IMR-90 (cell line): ENCODE results near the gene TOMM40. TPM values are rescaled to one million over a fixed set of nuclear protein-coding genes. Genes with fewer than 3 reads are reported as not detected.
A peak's percentile ranks its signal among the peaks of the same experiment; 100 is the strongest.

Experiments used
- ATAC-seq: fragments of 200-7000 bp; cut with Tn5 transposase; 2 replicates; pipeline ENCODE4 v1.9.1; 2020; ENCODE audit warnings: low read depth, mild to moderate bottlenecking, moderate library complexity
- BruUV-seq: library from RNA; stranded (reverse); fragments of 400-500 nt; replicated peaks from 2 replicates; lab custom pipeline; 2021; lab: Mats Ljungman, UMichigan
- CTCF ChIA-PET: fragments of 300-600 bp; formaldehyde crosslinking; extraction: SDS; loops from one replicate; lab custom pipeline; 2021; ENCODE audit warnings: antibody characterized with exemption; lab: Yijun Ruan, JAX
- POLR2A ChIA-PET: fragments of 300-600 bp; sonication (Branson Sonifier 250); formaldehyde crosslinking; loops from one replicate; lab custom pipeline; 2022; ENCODE audit warnings: antibody characterized with exemption; ENCODE audit not compliant: unreplicated experiment; lab: Charles Lee
- DNase-seq: peaks from one replicate; pipeline ENCODE4 v3.0.0; 2013
- H2AFZ ChIP-seq: replicated peaks from 2 replicates; pipeline ENCODE3; 2013; ENCODE audit warnings: low read length, mild to moderate bottlenecking; ENCODE audit not compliant: poor library complexity
- H2AK5ac ChIP-seq: 2 replicates; pipeline ENCODE4 v1.6.1; 2013; ENCODE audit warnings: low read depth, low read length, inconsistent platforms
- H2AK9ac ChIP-seq: replicated peaks from 2 replicates; pipeline ENCODE3; 2013; ENCODE audit warnings: mild to moderate bottlenecking, low read depth, low read length, moderate library complexity; ENCODE audit not compliant: poor library complexity
- H2BK120ac ChIP-seq: 2 replicates; pipeline ENCODE4 v1.6.1; 2013; ENCODE audit warnings: low read depth, low read length, inconsistent platforms
- H2BK15ac ChIP-seq: 3 replicates; pipeline ENCODE4 v1.6.1; 2013; ENCODE audit warnings: low read depth, low read length, inconsistent platforms
- H2BK20ac ChIP-seq: 2 replicates; pipeline ENCODE4 v1.6.1; 2013; ENCODE audit warnings: low read depth, mild to moderate bottlenecking, inconsistent platforms, low read length, moderate library complexity
- H2BK5ac ChIP-seq: 2 replicates; pipeline ENCODE4 v1.6.1; 2013; ENCODE audit warnings: mild to moderate bottlenecking, low read depth, low read length, inconsistent platforms; ENCODE audit not compliant: poor library complexity, severe bottlenecking
- H3K14ac ChIP-seq: replicated peaks from 2 replicates; pipeline ENCODE4 v1.6.1; 2013; ENCODE audit warnings: low read depth, low read length, inconsistent platforms
- H3K18ac ChIP-seq: 2 replicates; pipeline ENCODE4 v1.6.1; 2013; ENCODE audit warnings: low read depth, low read length, control low read depth
- H3K23ac ChIP-seq: 2 replicates; pipeline ENCODE4 v1.6.1; 2013; ENCODE audit warnings: low read depth, low read length, inconsistent platforms
- H3K27ac ChIP-seq: 2 replicates; pipeline ENCODE4 v1.5.1; 2013; ENCODE audit warnings: mild to moderate bottlenecking, control low read depth, low read length; ENCODE audit not compliant: insufficient read depth
- H3K27me3 ChIP-seq: 2 replicates; pipeline ENCODE4 v1.6.1; 2013; ENCODE audit warnings: low read length; ENCODE audit not compliant: control insufficient read depth, insufficient read depth
- H3K36me3 ChIP-seq: 2 replicates; pipeline ENCODE4 v1.6.1; 2013; ENCODE audit warnings: low read length, mixed read lengths; ENCODE audit not compliant: control insufficient read depth, insufficient read depth
- H3K4ac ChIP-seq: 2 replicates; pipeline ENCODE4 v1.6.1; 2013; ENCODE audit warnings: low read depth, low read length, inconsistent platforms
- H3K4me1 ChIP-seq: 2 replicates; pipeline ENCODE4 v1.6.1; 2013; ENCODE audit warnings: low read length, mixed read lengths; ENCODE audit not compliant: control insufficient read depth, insufficient read depth
- H3K4me2 ChIP-seq: 2 replicates; pipeline ENCODE4 v1.6.1; 2013; ENCODE audit warnings: low read depth, mild to moderate bottlenecking, control low read depth, low read length, moderate library complexity
- H3K4me3 ChIP-seq: 2 replicates; pipeline ENCODE4 v1.5.1; 2013; ENCODE audit warnings: low read depth, mild to moderate bottlenecking, control low read depth, low read length, moderate library complexity; ENCODE audit not compliant: insufficient read depth
- H3K56ac ChIP-seq: 2 replicates; pipeline ENCODE4 v1.6.1; 2013; ENCODE audit warnings: low read length, inconsistent platforms; ENCODE audit not compliant: insufficient read depth; ENCODE audit errors: extremely low read depth
- H3K79me1 ChIP-seq, 2 experiments: 2 replicates each; pipeline ENCODE4 v1.6.1; 2013; ENCODE audit warnings: low read length in 2 of 2, inconsistent platforms in 1 of 2, low read depth in 1 of 2
- H3K9ac ChIP-seq: 2 replicates; pipeline ENCODE4 v1.6.1; 2013; ENCODE audit warnings: low read depth, low read length, control low read depth
- H3K9me1 ChIP-seq: 2 replicates; pipeline ENCODE4 v1.6.1; 2013; ENCODE audit warnings: low read length, inconsistent platforms; ENCODE audit not compliant: insufficient read depth
- H3K9me3 ChIP-seq: 2 replicates; pipeline ENCODE4 v1.6.1; 2013; ENCODE audit warnings: low read length; ENCODE audit not compliant: control insufficient read depth, insufficient read depth
- H4K20me1 ChIP-seq: 2 replicates; pipeline ENCODE4 v1.6.1; 2013; ENCODE audit warnings: low read length, inconsistent platforms; ENCODE audit not compliant: insufficient read depth
- H4K5ac ChIP-seq: 2 replicates; pipeline ENCODE4 v1.6.1; 2013; ENCODE audit warnings: mild to moderate bottlenecking, low read depth, low read length, control low read depth
- H4K8ac ChIP-seq, 2 experiments: 2 replicates each; pipeline ENCODE4 v1.6.1; 2013; ENCODE audit warnings: low read depth in 2 of 2, low read length in 2 of 2, control low read depth in 1 of 2, inconsistent platforms in 1 of 2
- H4K91ac ChIP-seq: 2 replicates; pipeline ENCODE4 v1.6.1; 2013; ENCODE audit warnings: low read depth, low read length, inconsistent platforms; ENCODE audit not compliant: insufficient read depth
- MXI1 ChIP-seq: IDR thresholded peaks from 2 replicates; pipeline ENCODE4 v1.6.1; 2012; ENCODE audit warnings: low read depth, mild to moderate bottlenecking, low read length, moderate library complexity, borderline replicate concordance
- RAD21 ChIP-seq: IDR thresholded peaks from 2 replicates; pipeline ENCODE4 v1.6.1; 2012; ENCODE audit warnings: low read length, improper control_type of control experiment
- RCOR1 ChIP-seq: IDR thresholded peaks from 2 replicates; pipeline ENCODE4 v1.6.1; 2012; ENCODE audit warnings: mild to moderate bottlenecking, low read length, improper control_type of control experiment; ENCODE audit not compliant: insufficient replicate concordance
- RFX5 ChIP-seq: IDR thresholded peaks from 2 replicates; pipeline ENCODE4 v1.8.0; 2012; ENCODE audit warnings: low read depth, mild to moderate bottlenecking, low read length, moderate library complexity
- SMC3 ChIP-seq: fragments of 150-350 bp; IDR thresholded peaks from 2 replicates; pipeline ENCODE4 v1.6.1; 2016; ENCODE audit warnings: low read depth, mild to moderate bottlenecking, antibody characterized with exemption, low read length, moderate library complexity
- WGBS, 2 experiments: methylation state at CpG; one replicate each; pipeline versions ENCODE4 v1.1.5 to v1.1.7; 2013; ENCODE audit warnings: missing lambda C conversion rate in 2 of 2; ENCODE audit not compliant: insufficient read length in 1 of 2; ENCODE audit errors: extremely low coverage in 2 of 2; 5-methylcytosine and 5-hydroxymethylcytosine counted together
- dilution Hi-C: fragments of 300-500 bp; cut with HindIII; formaldehyde crosslinking; loops from one replicate; pipeline ENCODE4 v1.14.3; 2018; ENCODE audit warnings: low sequenced_read_pairs; ENCODE audit not compliant: unreplicated experiment
- in situ Hi-C: fragments of 300-500 bp; cut with MboI; formaldehyde crosslinking; loops from 3 replicates; pipeline ENCODE4 v1.14.3; 2019; ENCODE audit warnings: low sequenced_read_pairs, inconsistent platforms, mixed read lengths
- intact Hi-C: fragments of 100-400 bp; cut with micrococcal nuclease; formaldehyde crosslinking; loops from 2 replicates; pipeline ENCODE4 v1.10.0; 2022
- polyA plus RNA-seq, 3 experiments: library from polyadenylated mRNA; depleted of rRNA; stranded (reverse); fragments of >200 nt; gene quantifications; 2 replicates each; pipeline ENCODE4 v1.2.3, GENCODE V29; 2012; ENCODE audit warnings: low replicate concordance in 1 of 3
- total RNA-seq: library from RNA; depleted of rRNA; stranded (reverse); fragments of >200 nt; gene quantifications from 2 replicates; pipeline ENCODE4 v1.2.3, GENCODE V29; 2012

The TOMM40 gene
- total and polyA plus RNA-seq, 2 of the 4 experiments (the other 2 are of a cell fraction) = 54.8 to 62.6 TPM

GRCh38 chr19:44867578-44867977 is 23.5 kb upstream of the TOMM40 start:
- peaks cover 2% of the 10 kb centered on the region; the same call in 1 of the 2 replicates for H3K4me1 ChIP-seq
- in situ Hi-C loops (no loop called here), dilution Hi-C loops (no loop called here), intact Hi-C loops (no loop called here)
- no peak overlapping the region for H4K8ac ChIP-seq
- 73% methylated on average over 8 of the region's 12 CpGs; no CpG with 5 or more reads in 1 of the 2 experiments for WGBS, 2 experiments
- no peak overlapping the region for H3K27ac ChIP-seq
- no peak overlapping the region for H2BK15ac ChIP-seq
- no peak overlapping the region for H4K91ac ChIP-seq
- no peak overlapping the region for H3K9ac ChIP-seq
- H3K4me2 ChIP-seq = no peak overlapping the region
- peaks cover 8% of the 10 kb centered on the region; the same call in 1 of the 2 replicates for H3K9me1 ChIP-seq
- H4K5ac ChIP-seq = no peak overlapping the region
- H2BK5ac ChIP-seq = no peak overlapping the region
- H2AFZ ChIP-seq = peak overlapping the region; percentile 32
- no peaks in the 10 kb centered on the region for H3K27me3 ChIP-seq
- ChIA-PET POLR2A (no interaction called here), CTCF (no interaction called here)
- no peak overlapping the region for H2BK20ac ChIP-seq
- TF ChIP-seq RAD21 = no peak
- no peak for TF ChIP-seq MXI1
- no peak for TF ChIP-seq RFX5
- TF ChIP-seq RCOR1 = no peak
- no peak for TF ChIP-seq SMC3
- no peak overlapping the region for H2AK5ac ChIP-seq
- ATAC-seq = no peak
- peaks cover 38 to 77% of the 10 kb centered on the region in 2 experiments for H3K79me1 ChIP-seq
- H3K18ac ChIP-seq = no peak overlapping the region
- no peak for DNase-seq
- no peaks in the 10 kb centered on the region for H3K9me3 ChIP-seq
- BruUV-seq = no TSS peak
- no peak overlapping the region for H3K23ac ChIP-seq
- no peak overlapping the region for H3K14ac ChIP-seq
- no peak overlapping the region for H3K56ac ChIP-seq
- H2AK9ac ChIP-seq = no peak overlapping the region
- H3K4me3 ChIP-seq = no peak overlapping the region
- H4K20me1 ChIP-seq = peaks cover 47% of the 10 kb centered on the region
- no peak overlapping the region for H2BK120ac ChIP-seq
- H3K4ac ChIP-seq = no peak overlapping the region
- H3K36me3 ChIP-seq = peaks cover 54% of the 10 kb centered on the region
